ENCODE measurements around the gene IL4R.
"Not testable (repeated sequence)": the region's sequence is repeated elsewhere in the genome, so short reads cannot be mapped to it uniquely, and the experiment has no call there.

IL4R gene

GRCh38 chr16:27404163-27404823, 90.5 kb downstream of the IL4R start:
- no peak for DNase-seq (ENCODE audit: low read depth)

- DNase-seq (ENCODE audit: low read depth): peak; percentile 34
These were observed 92.0 kb downstream of the IL4R start for GRCh38 chr16:27405546-27406451.

GRCh38 chr16:27406511-27407128, 92.8 kb downstream of the IL4R start:
- no peak for DNase-seq (ENCODE audit: low read depth)

GRCh38 chr16:27407133-27407532, 93.4 kb downstream of the IL4R start:
- DNase-seq (ENCODE audit: low read depth): no peak

GRCh38 chr16:27408012-27408601, 94.3 kb downstream of the IL4R start:
- no peak for DNase-seq (ENCODE audit: low read depth)

GRCh38 chr16:27408602-27409031, 94.8 kb downstream of the IL4R start:
- DNase-seq (ENCODE audit: low read depth): no peak

GRCh38 chr16:27409958-27410357, 96.2 kb downstream of the IL4R start:
- DNase-seq (ENCODE audit: low read depth): not testable (repeated sequence)

GRCh38 chr16:27410761-27411160, 97.0 kb downstream of the IL4R start:
- no peak for DNase-seq (ENCODE audit: low read depth)

GRCh38 chr16:27413956-27414355, 100.2 kb downstream of the IL4R start:
- DNase-seq (ENCODE audit: low read depth): no peak
